Mesothelial cell of epicardium (in vitro differentiated cells): ENCODE measurements around the gene NDRG4. TPM values are rescaled to one million over a fixed set of nuclear protein-coding genes. Genes with fewer than 3 reads are reported as not detected.

Source experiments
- DNase-seq, 2 experiments: peaks; one replicate each; pipeline ENCODE4 v3.0.0; 2021; ENCODE audit warnings: low spot score in 2 of 2; ENCODE audit not compliant: unreplicated experiment in 2 of 2
- H3K27ac Mint-ChIP-seq: 2 replicates; pipeline ENCODE4 v1.8.0; 2021; ENCODE audit warnings: mixed read lengths
- H3K27me3 Mint-ChIP-seq: 2 replicates; pipeline ENCODE4 v1.8.0; 2021; ENCODE audit warnings: low read depth, mixed read lengths
- H3K36me3 Mint-ChIP-seq: 2 replicates; pipeline ENCODE4 v1.8.0; 2021; ENCODE audit warnings: mixed read lengths
- H3K4me1 Mint-ChIP-seq: 2 replicates; pipeline ENCODE4 v1.8.0; 2021; ENCODE audit warnings: mixed read lengths
- H3K4me3 Mint-ChIP-seq: 2 replicates; pipeline ENCODE4 v1.8.0; 2021; ENCODE audit warnings: mild to moderate bottlenecking, moderate library complexity, mixed read lengths
- H3K9me3 Mint-ChIP-seq: 2 replicates; pipeline ENCODE4 v1.8.0; 2021; ENCODE audit warnings: mixed read lengths
- CTCF ChIP-seq: fragments of 200-600 bp; sonication (generic); IDR thresholded peaks from one replicate; pipeline ENCODE4 v1.5.0; 2021; ENCODE audit warnings: antibody characterized with exemption; ENCODE audit not compliant: unreplicated experiment
- total RNA-seq: library from RNA; stranded (reverse); gene quantifications from 3 replicates; pipeline ENCODE4 v1.2.1, GENCODE V29; 2021

Gene NDRG4
- total RNA-seq, 1 donor from 2014 or later: 17.4 TPM

- no peaks in the 10 kb centered on the region for H3K36me3 Mint-ChIP-seq
- H3K4me3 Mint-ChIP-seq: no peak overlapping the region
- no peak overlapping the region for H3K27ac Mint-ChIP-seq
- peaks cover 14% of the 10 kb centered on the region for H3K4me1 Mint-ChIP-seq
- H3K27me3 Mint-ChIP-seq: peaks cover 11% of the 10 kb centered on the region
- TF ChIP-seq CTCF: no peak
- H3K9me3 Mint-ChIP-seq: no peaks in the 10 kb centered on the region
- no peak for DNase-seq
Observed at GRCh38 chr16:58454178-58454577, 45.8 kb upstream of the NDRG4 start.

- no peak for DNase-seq
- Mint-ChIP-seq H3K36me3 (no peaks in the 10 kb centered on the region), H3K4me1 (peaks cover 14% of the 10 kb centered on the region), H3K9me3 (no peaks in the 10 kb centered on the region), H3K27me3 (peaks cover 17% of the 10 kb centered on the region), H3K27ac (no peak overlapping the region), H3K4me3 (no peak overlapping the region)
- TF ChIP-seq CTCF: no peak
Observed at GRCh38 chr16:58454856-58455255, 45.1 kb upstream of the NDRG4 start.

- H3K36me3 Mint-ChIP-seq: no peaks in the 10 kb centered on the region
- no peak for TF ChIP-seq CTCF
- no peak for DNase-seq
- no peak overlapping the region for H3K4me3 Mint-ChIP-seq
- H3K4me1 Mint-ChIP-seq: peaks cover 13% of the 10 kb centered on the region
- H3K27ac Mint-ChIP-seq: no peak overlapping the region
- H3K27me3 Mint-ChIP-seq: peaks cover 23% of the 10 kb centered on the region
- H3K9me3 Mint-ChIP-seq: no peaks in the 10 kb centered on the region
Observed at GRCh38 chr16:58455750-58456149, 44.2 kb upstream of the NDRG4 start.

GRCh38 chr16:58456193-58456592 lies 43.8 kb upstream of the NDRG4 start:
- H3K36me3 Mint-ChIP-seq: no peaks in the 10 kb centered on the region
- TF ChIP-seq CTCF: no peak
- no peak for DNase-seq
- H3K27me3 Mint-ChIP-seq: peaks cover 26% of the 10 kb centered on the region
- H3K9me3 Mint-ChIP-seq: no peaks in the 10 kb centered on the region
- peaks cover 9% of the 10 kb centered on the region for H3K4me1 Mint-ChIP-seq
- no peak overlapping the region for H3K4me3 Mint-ChIP-seq
- no peak overlapping the region for H3K27ac Mint-ChIP-seq

- H3K36me3 Mint-ChIP-seq: no peaks in the 10 kb centered on the region
- peaks cover 44% of the 10 kb centered on the region for H3K27me3 Mint-ChIP-seq
- H3K9me3 Mint-ChIP-seq: no peaks in the 10 kb centered on the region
- H3K4me1 Mint-ChIP-seq: no peaks in the 10 kb centered on the region
- TF ChIP-seq CTCF: no peak
- H3K4me3 Mint-ChIP-seq: no peak overlapping the region
- no peak for DNase-seq
- H3K27ac Mint-ChIP-seq: no peak overlapping the region
Observed at GRCh38 chr16:58458606-58459343, 41.2 kb upstream of the NDRG4 start.
